K562 treated with DMSO at 1 percent for 4 hours (cell line): ENCODE data around the gene TRMT5. TPM values are rescaled to one million over a fixed set of nuclear protein-coding genes. Genes with fewer than 3 reads are reported as not detected.

Experiments used
- total RNA-seq: library from RNA; unstranded; fragments of 300-600 nt; gene quantifications from 2 replicates; pipeline ENCODE4 v1.2.3, GENCODE V29; 2022; ENCODE audit not compliant: insufficient read depth

TRMT5 gene
- 1.5 and 4.7 TPM in 2 replicates for total RNA-seq

GRCh38 chr14:60980811-60981632 is at the start of gene TRMT5, which contains the start of gene SLC38A6:
Gene TRMT5, minus strand, starts transcription at chr14:60981079. Its CDS starts 106 bp downstream, at chr14:60980973.
Gene SLC38A6, plus strand, starts transcription at chr14:60981245. Its CDS starts 33 bp downstream, at chr14:60981278.

Other genes starting within 250 kb of the TRMT5 start
- gene MNAT1, start 246.3 kb downstream of the TRMT5 start, total RNA-seq, result 13.0 and 14.2 TPM in 2 replicates
- gene SLC38A6, start 166 bp upstream of the TRMT5 start, total RNA-seq, result 6.0 and 10.5 TPM in 2 replicates